Progenitor cell of endocrine pancreas (in vitro differentiated cells): ENCODE data around the gene MCTP2. TPM values are rescaled to one million over a fixed set of nuclear protein-coding genes. Genes with fewer than 3 reads are reported as not detected.
"Not testable (repeated sequence)": the region's sequence is repeated elsewhere in the genome, so short reads cannot be mapped to it uniquely, and the experiment has no call there.

ENCODE experiments used
- DNase-seq: peaks from one replicate; pipeline ENCODE4 v3.0.0; 2021; ENCODE audit warnings: low spot score; ENCODE audit not compliant: unreplicated experiment
- H3K27ac Mint-ChIP-seq: 2 replicates; pipeline ENCODE4 v1.8.0; 2021; ENCODE audit warnings: mild to moderate bottlenecking, moderate library complexity, mixed read lengths
- H3K27me3 Mint-ChIP-seq: 2 replicates; pipeline ENCODE4 v1.8.0; 2021; ENCODE audit warnings: mixed read lengths
- H3K36me3 Mint-ChIP-seq: 2 replicates; pipeline ENCODE4 v1.8.0; 2022; ENCODE audit warnings: mixed read lengths; ENCODE audit not compliant: insufficient read depth
- H3K4me1 Mint-ChIP-seq: 2 replicates; pipeline ENCODE4 v1.8.0; 2021; ENCODE audit warnings: low read depth, mixed read lengths
- H3K4me3 Mint-ChIP-seq: 2 replicates; pipeline ENCODE4 v1.8.0; 2021; ENCODE audit warnings: low read depth, mild to moderate bottlenecking, moderate library complexity, mixed read lengths
- H3K9me3 Mint-ChIP-seq: 2 replicates; pipeline ENCODE4 v1.8.0; 2021; ENCODE audit warnings: low read depth, mixed read lengths
- CTCF ChIP-seq: fragments of 200-600 bp; sonication (generic); IDR thresholded peaks from one replicate; pipeline ENCODE4 v1.5.0; 2021; ENCODE audit warnings: antibody characterized with exemption, mild to moderate bottlenecking; ENCODE audit not compliant: unreplicated experiment
- total RNA-seq: library from RNA; stranded (reverse); gene quantifications from 2 replicates; pipeline ENCODE4 v1.2.1, GENCODE V29; 2021

Gene MCTP2
- total RNA-seq, 1 donor from 2014 or later: 2.6 TPM

GRCh38 chr15:94478763-94479162, 247.4 kb downstream of the MCTP2 start:
- TF ChIP-seq CTCF: no peak
- no peaks in the 10 kb centered on the region for H3K36me3 Mint-ChIP-seq
- H3K9me3 Mint-ChIP-seq: no peaks in the 10 kb centered on the region
- no peak overlapping the region for H3K4me3 Mint-ChIP-seq
- H3K27me3 Mint-ChIP-seq: no peaks in the 10 kb centered on the region
- H3K4me1 Mint-ChIP-seq: peaks cover 10% of the 10 kb centered on the region
- DNase-seq: no peak
- no peak overlapping the region for H3K27ac Mint-ChIP-seq

DNA sequence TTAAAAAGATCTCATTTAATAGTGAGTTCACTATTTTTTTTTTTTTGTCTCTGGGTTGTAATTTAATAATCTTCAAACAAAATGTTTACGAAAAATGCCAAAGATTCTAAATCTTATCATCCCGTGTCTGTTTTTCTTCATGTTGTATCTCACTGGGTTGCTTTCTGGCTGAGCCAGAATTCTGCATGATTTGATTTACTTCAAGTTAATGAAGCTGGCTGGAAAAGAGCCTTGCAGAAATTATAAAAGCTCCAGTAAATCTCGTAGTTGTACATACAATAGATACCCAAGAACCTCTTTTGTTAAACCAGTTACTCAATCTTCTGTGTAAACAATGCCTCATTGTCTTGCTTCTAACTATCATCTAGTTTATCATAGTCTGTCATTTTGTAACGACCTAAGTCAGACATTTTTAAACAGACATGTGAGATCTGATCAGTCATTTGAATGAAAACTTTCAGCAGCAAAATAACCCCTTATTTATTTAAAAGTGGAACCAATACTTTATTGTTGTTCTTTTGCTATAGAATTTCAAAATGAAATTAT, 249.0 kb downstream of the MCTP2 start:
- Mint-ChIP-seq H3K9me3 (no peaks in the 10 kb centered on the region), H3K4me1 (peaks cover 10% of the 10 kb centered on the region), H3K27ac (no peak overlapping the region), H3K36me3 (no peaks in the 10 kb centered on the region), H3K27me3 (no peaks in the 10 kb centered on the region), H3K4me3 (no peak overlapping the region)
- TF ChIP-seq CTCF: no peak
- no peak for DNase-seq

DNA sequence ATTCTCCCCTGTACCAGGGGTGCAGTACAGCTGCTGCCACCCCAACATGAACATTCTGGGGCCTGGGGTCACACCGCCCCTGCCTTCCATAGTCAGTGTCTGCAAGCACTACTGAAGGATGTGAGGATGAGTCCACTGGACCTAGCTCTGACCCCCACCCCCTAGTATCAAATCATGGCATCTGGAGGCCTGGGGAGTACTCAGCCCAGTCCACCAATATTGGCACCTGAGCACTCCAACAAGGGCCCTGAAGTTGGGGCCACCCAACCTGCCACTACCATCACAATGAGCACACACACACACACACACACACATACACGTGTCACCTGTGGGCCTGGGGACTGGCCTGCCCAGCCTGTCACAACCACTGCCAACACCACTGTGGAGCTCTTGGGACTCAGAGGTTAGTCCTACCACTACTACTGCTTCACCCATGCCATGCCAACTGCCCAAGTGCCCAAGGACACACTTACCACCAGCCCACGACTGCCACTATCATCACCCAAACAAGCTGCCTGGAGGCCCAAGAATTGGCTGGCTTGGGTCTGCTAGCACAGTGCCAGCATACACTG, 253.9 kb downstream of the MCTP2 start:
- H3K4me1 Mint-ChIP-seq: peaks cover 16% of the 10 kb centered on the region
- H3K4me3 Mint-ChIP-seq: no peak overlapping the region
- TF ChIP-seq CTCF: no peak
- no peak overlapping the region for H3K27ac Mint-ChIP-seq
- no peaks in the 10 kb centered on the region for H3K27me3 Mint-ChIP-seq
- no peaks in the 10 kb centered on the region for H3K36me3 Mint-ChIP-seq
- H3K9me3 Mint-ChIP-seq: no peaks in the 10 kb centered on the region
- DNase-seq: no peak

- Mint-ChIP-seq H3K27me3 (no peaks in the 10 kb centered on the region), H3K36me3 (no peaks in the 10 kb centered on the region), H3K4me1 (peaks cover 11% of the 10 kb centered on the region), H3K9me3 (no peaks in the 10 kb centered on the region), H3K4me3 (no peak overlapping the region), H3K27ac (no peak overlapping the region)
- no peak for TF ChIP-seq CTCF
- DNase-seq: no peak
These were observed 256.3 kb downstream of the MCTP2 start for GRCh38 chr15:94487635-94488034.

- H3K36me3 Mint-ChIP-seq: no peaks in the 10 kb centered on the region
- H3K27me3 Mint-ChIP-seq: no peaks in the 10 kb centered on the region
- no peaks in the 10 kb centered on the region for H3K4me1 Mint-ChIP-seq
- no peak for DNase-seq
- no peak overlapping the region for H3K4me3 Mint-ChIP-seq
- H3K27ac Mint-ChIP-seq: no peak overlapping the region
- peaks cover 10% of the 10 kb centered on the region for H3K9me3 Mint-ChIP-seq
- no peak for TF ChIP-seq CTCF
These were observed 261.8 kb downstream of the MCTP2 start for GRCh38 chr15:94493176-94493575.

DNA sequence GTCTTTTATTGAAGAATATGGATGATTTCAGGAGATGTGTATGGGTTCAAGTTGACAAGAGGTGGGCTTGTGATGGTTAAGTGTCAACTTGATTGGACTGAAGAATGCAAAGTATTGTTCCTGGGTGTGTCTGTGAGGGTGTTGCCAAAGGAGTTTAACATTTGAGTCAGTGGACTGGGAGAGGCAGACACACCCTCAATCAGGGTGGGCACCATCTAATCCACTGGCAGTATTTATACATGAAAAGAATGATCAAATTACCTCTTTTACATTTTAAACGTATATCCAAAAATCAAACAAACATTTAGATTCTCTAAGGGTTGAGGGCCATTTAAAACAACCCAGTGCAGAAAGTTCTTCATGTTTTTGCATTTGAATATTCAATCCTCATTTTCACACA, 262.2 kb downstream of the MCTP2 start:
- not testable (repeated sequence) for H3K4me1 Mint-ChIP-seq, H3K27me3 Mint-ChIP-seq, DNase-seq, H3K4me3 Mint-ChIP-seq, H3K36me3 Mint-ChIP-seq, H3K27ac Mint-ChIP-seq
- H3K9me3 Mint-ChIP-seq: peaks cover 12% of the 10 kb centered on the region
